ENCODE results near the gene ATXN7L1. TPM values are rescaled to one million over a fixed set of nuclear protein-coding genes. Genes with fewer than 3 reads are reported as not detected.
A peak's percentile ranks its signal among the peaks of the same experiment; 100 is the strongest.

ATXN7L1 gene
- polyA plus RNA-seq, 4 donors: 9.7 to 50.8 (median 26.7) TPM

- Histone ChIP-seq H3K4me1 (ENCODE audit: control insufficient read depth in 3 of 3, insufficient read depth in 2 of 3, low read depth in 1 of 3, low read length in 2 of 3) (peaks cover 3 to 7% (median 4%) of the 10 kb centered on the region in 3 donors), H3K36me3 (ENCODE audit: control insufficient read depth in 3 of 3, insufficient read depth in 2 of 3, low read depth in 1 of 3, low read length in 3 of 3) (peaks cover 0 to 16% (median 2%) of the 10 kb centered on the region in 3 donors), H3K9me3 (ENCODE audit: control insufficient read depth in 2 of 2, insufficient read depth in 1 of 2, low read depth in 1 of 2, low read length in 1 of 2) (no peaks in the 10 kb centered on the region), H3K27ac (ENCODE audit: low read depth in 1 of 3, low read length in 2 of 3) (no peak overlapping the region), H3K27me3 (ENCODE audit: control insufficient read depth in 3 of 3, insufficient read depth in 3 of 3, low read length in 3 of 3) (no peaks in the 10 kb centered on the region), H3K4me3 (ENCODE audit: low read depth in 1 of 3, low read length in 3 of 3) (no peak overlapping the region)
- no peak for FAIRE-seq
- DNase-seq: no peak
These were observed 61.9 kb downstream of the ATXN7L1 start for GRCh38 chr7:105814481-105814880.

GRCh38 chr7:105811189-105811847 lies 65.1 kb downstream of the ATXN7L1 start:
- no peak overlapping the region for H3K27ac ChIP-seq (ENCODE audit: low read depth in 1 of 3, low read length in 2 of 3)
- no peaks in the 10 kb centered on the region for H3K9me3 ChIP-seq (ENCODE audit: control insufficient read depth in 2 of 2, insufficient read depth in 1 of 2, low read depth in 1 of 2, low read length in 1 of 2)
- peaks cover 3 to 7% (median 5%) of the 10 kb centered on the region in 3 donors for H3K4me1 ChIP-seq (ENCODE audit: control insufficient read depth in 3 of 3, insufficient read depth in 2 of 3, low read depth in 1 of 3, low read length in 2 of 3)
- no peaks in the 10 kb centered on the region for H3K27me3 ChIP-seq (ENCODE audit: control insufficient read depth in 3 of 3, insufficient read depth in 3 of 3, low read length in 3 of 3)
- no peak overlapping the region for H3K4me3 ChIP-seq (ENCODE audit: low read depth in 1 of 3, low read length in 3 of 3)
- peak; percentile 63 to 66 for DNase-seq
- peaks cover 0 to 18% (median 0%) of the 10 kb centered on the region in 3 donors for H3K36me3 ChIP-seq (ENCODE audit: control insufficient read depth in 3 of 3, insufficient read depth in 2 of 3, low read depth in 1 of 3, low read length in 3 of 3)
- 49 to 69% (median 57%) methylated on average over 6 of the region's 6 CpGs for WGBS, 3 donors
- no peak for FAIRE-seq

GRCh38 chr7:105810556-105810955 lies 65.8 kb downstream of the ATXN7L1 start:
- Histone ChIP-seq H3K36me3 (ENCODE audit: control insufficient read depth in 3 of 3, insufficient read depth in 2 of 3, low read depth in 1 of 3, low read length in 3 of 3) (peaks cover 0 to 22% (median 0%) of the 10 kb centered on the region in 3 donors), H3K27me3 (ENCODE audit: control insufficient read depth in 3 of 3, insufficient read depth in 3 of 3, low read length in 3 of 3) (no peaks in the 10 kb centered on the region), H3K4me1 (ENCODE audit: control insufficient read depth in 3 of 3, insufficient read depth in 2 of 3, low read depth in 1 of 3, low read length in 2 of 3) (peaks cover 3 to 7% (median 5%) of the 10 kb centered on the region in 3 donors), H3K4me3 (ENCODE audit: low read depth in 1 of 3, low read length in 3 of 3) (no peak overlapping the region), H3K9me3 (ENCODE audit: control insufficient read depth in 2 of 2, insufficient read depth in 1 of 2, low read depth in 1 of 2, low read length in 1 of 2) (no peaks in the 10 kb centered on the region), H3K27ac (ENCODE audit: low read depth in 1 of 3, low read length in 2 of 3) (no peak overlapping the region)
- DNase-seq: no peak
- 97 to 98% (median 98%) methylated on average over 8 of the region's 8 CpGs for WGBS, 3 donors
- no peak for FAIRE-seq

- no peaks in the 10 kb centered on the region for H3K27me3 ChIP-seq (ENCODE audit: control insufficient read depth in 3 of 3, insufficient read depth in 3 of 3, low read length in 3 of 3)
- peak overlapping the region in 1 of 3 donors; percentile 49 for H3K27ac ChIP-seq (ENCODE audit: low read depth in 1 of 3, low read length in 2 of 3)
- DNase-seq (peak; percentile 36 to 73), FAIRE-seq (no peak)
- H3K4me3 ChIP-seq (ENCODE audit: low read depth in 1 of 3, low read length in 3 of 3): no peak overlapping the region
- no peaks in the 10 kb centered on the region for H3K9me3 ChIP-seq (ENCODE audit: control insufficient read depth in 2 of 2, insufficient read depth in 1 of 2, low read depth in 1 of 2, low read length in 1 of 2)
- peaks cover 3 to 7% (median 5%) of the 10 kb centered on the region in 3 donors for H3K4me1 ChIP-seq (ENCODE audit: control insufficient read depth in 3 of 3, insufficient read depth in 2 of 3, low read depth in 1 of 3, low read length in 2 of 3)
- H3K36me3 ChIP-seq (ENCODE audit: control insufficient read depth in 3 of 3, insufficient read depth in 2 of 3, low read depth in 1 of 3, low read length in 3 of 3): peaks cover 0 to 20% (median 0%) of the 10 kb centered on the region in 3 donors
- WGBS, 3 donors: 51 to 65% (median 63%) methylated on average over 8 of the region's 8 CpGs
These were observed 67.5 kb downstream of the ATXN7L1 start for GRCh38 chr7:105808703-105809590.

GRCh38 chr7:105808209-105808608 lies 68.2 kb downstream of the ATXN7L1 start:
- 92 to 98% (median 95%) methylated on average over 1 of the region's 1 CpG for WGBS, 3 donors
- H3K27me3 ChIP-seq (ENCODE audit: control insufficient read depth in 3 of 3, insufficient read depth in 3 of 3, low read length in 3 of 3): no peaks in the 10 kb centered on the region
- no peak overlapping the region for H3K4me3 ChIP-seq (ENCODE audit: low read depth in 1 of 3, low read length in 3 of 3)
- H3K4me1 ChIP-seq (ENCODE audit: control insufficient read depth in 3 of 3, insufficient read depth in 2 of 3, low read depth in 1 of 3, low read length in 2 of 3): peaks cover 3 to 14% (median 5%) of the 10 kb centered on the region in 3 donors
- no peak overlapping the region for H3K27ac ChIP-seq (ENCODE audit: low read depth in 1 of 3, low read length in 2 of 3)
- no peak for DNase-seq
- no peak for FAIRE-seq
- no peaks in the 10 kb centered on the region for H3K9me3 ChIP-seq (ENCODE audit: control insufficient read depth in 2 of 2, insufficient read depth in 1 of 2, low read depth in 1 of 2, low read length in 1 of 2)
- H3K36me3 ChIP-seq (ENCODE audit: control insufficient read depth in 3 of 3, insufficient read depth in 2 of 3, low read depth in 1 of 3, low read length in 3 of 3): peaks cover 0 to 19% (median 0%) of the 10 kb centered on the region in 3 donors

- Histone ChIP-seq H3K27me3 (ENCODE audit: control insufficient read depth in 3 of 3, insufficient read depth in 3 of 3, low read length in 3 of 3) (no peaks in the 10 kb centered on the region), H3K4me1 (ENCODE audit: control insufficient read depth in 3 of 3, insufficient read depth in 2 of 3, low read depth in 1 of 3, low read length in 2 of 3) (peaks cover 3 to 21% (median 9%) of the 10 kb centered on the region in 3 donors)
- 90 to 94% (median 92%) methylated on average over 4 of the region's 4 CpGs for WGBS, 3 donors
These were observed 69.0 kb downstream of the ATXN7L1 start for GRCh38 chr7:105807448-105807762.

GRCh38 chr7:105806592-105807447 lies 69.6 kb downstream of the ATXN7L1 start:
- H3K27me3 ChIP-seq (ENCODE audit: control insufficient read depth in 3 of 3, insufficient read depth in 3 of 3, low read length in 3 of 3): no peaks in the 10 kb centered on the region
- no peak for FAIRE-seq
- peaks cover 0 to 17% (median 0%) of the 10 kb centered on the region in 3 donors for H3K36me3 ChIP-seq (ENCODE audit: control insufficient read depth in 3 of 3, insufficient read depth in 2 of 3, low read depth in 1 of 3, low read length in 3 of 3)
- peak overlapping the region in 1 of 3 donors; percentile 47 for H3K27ac ChIP-seq (ENCODE audit: low read depth in 1 of 3, low read length in 2 of 3)
- peaks cover 3 to 21% (median 9%) of the 10 kb centered on the region in 3 donors for H3K4me1 ChIP-seq (ENCODE audit: control insufficient read depth in 3 of 3, insufficient read depth in 2 of 3, low read depth in 1 of 3, low read length in 2 of 3)
- 50 to 54% (median 52%) methylated on average over 5 of the region's 5 CpGs for WGBS, 3 donors
- no peak overlapping the region for H3K4me3 ChIP-seq (ENCODE audit: low read depth in 1 of 3, low read length in 3 of 3)
- no peaks in the 10 kb centered on the region for H3K9me3 ChIP-seq (ENCODE audit: control insufficient read depth in 2 of 2, insufficient read depth in 1 of 2, low read depth in 1 of 2, low read length in 1 of 2)
- DNase-seq: peak in 1 of 2 donors; percentile 60

More at GRCh38 chr7:105807448-105807762, 69.0 kb downstream of the ATXN7L1 start:
- H3K36me3 ChIP-seq (ENCODE audit: control insufficient read depth in 3 of 3, insufficient read depth in 2 of 3, low read depth in 1 of 3, low read length in 3 of 3): peaks cover 0 to 17% (median 0%) of the 10 kb centered on the region in 3 donors
- H3K27ac ChIP-seq (ENCODE audit: low read depth in 1 of 3, low read length in 2 of 3): no peak overlapping the region
- no peak for DNase-seq
- no peaks in the 10 kb centered on the region for H3K9me3 ChIP-seq (ENCODE audit: control insufficient read depth in 2 of 2, insufficient read depth in 1 of 2, low read depth in 1 of 2, low read length in 1 of 2)
- no peak overlapping the region for H3K4me3 ChIP-seq (ENCODE audit: low read depth in 1 of 3, low read length in 3 of 3)
- no peak for FAIRE-seq
